Fibroblast of lung (primary cell): ENCODE data around the gene MCM3AP.

Experiments
- CTCF ChIP-seq, 2 donors: IDR thresholded peaks in 1 of 2; conservative IDR thresholded peaks in 1 of 2; 1 replicate in 1 of 2; 2 replicates in 1 of 2; pipeline ENCODE4 v1.5.1; 2011 to 2012; ENCODE audit warnings: low read length in 2 of 2, control low read depth in 1 of 2, inconsistent platforms in 1 of 2, low read depth in 1 of 2, mild to moderate bottlenecking in 1 of 2
- EZH2 ChIP-seq: IDR thresholded peaks from 2 replicates; pipeline ENCODE4 v1.5.1; 2012; ENCODE audit warnings: low read length, control low read depth, mild to moderate bottlenecking; ENCODE audit errors: missing control alignments

- TF ChIP-seq CTCF (conservative IDR thresholded peaks at IDR 0.05 in 1 of 2, IDR thresholded peaks at IDR 0.05 in 1 of 2; ENCODE audit: low read depth in 1 of 2, low read length in 2 of 2) (peak in 1 of 2 donors; percentile 45), EZH2 (no peak)
Measured at GRCh38 chr21:46325073-46325912, 39.9 kb upstream of the MCM3AP start.
